Measurements from ENCODE around the gene YIF1B.

DNA sequence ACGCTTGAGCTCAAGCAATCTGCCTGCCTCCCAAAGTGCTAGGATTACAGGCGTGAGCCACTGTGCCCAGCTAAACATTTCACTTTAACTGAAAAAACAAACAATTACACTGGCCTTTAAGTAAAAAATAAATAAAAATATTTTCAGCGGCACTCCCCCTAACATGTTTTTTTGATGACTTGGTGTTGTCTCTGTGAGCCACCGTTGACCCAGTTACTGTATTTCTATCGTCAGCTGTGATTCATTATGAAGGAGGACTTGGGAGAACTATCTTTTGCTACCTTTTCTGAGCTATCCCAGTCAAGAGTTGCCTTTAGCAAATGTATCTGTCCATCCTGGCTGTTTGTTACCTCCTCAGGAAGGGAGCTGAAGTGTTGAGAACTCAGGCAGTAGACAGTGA lies 30.2 kb downstream of the YIF1B start:
- no peak for TF ChIP-seq ARNT (IDR thresholded peaks at IDR 0.05)
- no peak for TF ChIP-seq TARDBP (IDR thresholded peaks at IDR 0.05)
- no peak for TF ChIP-seq BHLHE40 (IDR thresholded peaks at IDR 0.05; ENCODE audit: borderline replicate concordance)
- no peak for TF ChIP-seq NFRKB (IDR thresholded peaks at IDR 0.05)

All from HEK293T (cell line).